NCI-H187 treated with DMSO at 0.1 percent for 48 hours (cell line): ENCODE measurements around the gene FARSA.
"Not testable (repeated sequence)": the region's sequence is repeated elsewhere in the genome, so short reads cannot be mapped to it uniquely, and the experiment has no call there.

Experiments
- DNase-seq: peaks from one replicate; lab custom pipeline; 2025; lab: John Stamatoyannopoulos, UW

FARSA gene

DNA sequence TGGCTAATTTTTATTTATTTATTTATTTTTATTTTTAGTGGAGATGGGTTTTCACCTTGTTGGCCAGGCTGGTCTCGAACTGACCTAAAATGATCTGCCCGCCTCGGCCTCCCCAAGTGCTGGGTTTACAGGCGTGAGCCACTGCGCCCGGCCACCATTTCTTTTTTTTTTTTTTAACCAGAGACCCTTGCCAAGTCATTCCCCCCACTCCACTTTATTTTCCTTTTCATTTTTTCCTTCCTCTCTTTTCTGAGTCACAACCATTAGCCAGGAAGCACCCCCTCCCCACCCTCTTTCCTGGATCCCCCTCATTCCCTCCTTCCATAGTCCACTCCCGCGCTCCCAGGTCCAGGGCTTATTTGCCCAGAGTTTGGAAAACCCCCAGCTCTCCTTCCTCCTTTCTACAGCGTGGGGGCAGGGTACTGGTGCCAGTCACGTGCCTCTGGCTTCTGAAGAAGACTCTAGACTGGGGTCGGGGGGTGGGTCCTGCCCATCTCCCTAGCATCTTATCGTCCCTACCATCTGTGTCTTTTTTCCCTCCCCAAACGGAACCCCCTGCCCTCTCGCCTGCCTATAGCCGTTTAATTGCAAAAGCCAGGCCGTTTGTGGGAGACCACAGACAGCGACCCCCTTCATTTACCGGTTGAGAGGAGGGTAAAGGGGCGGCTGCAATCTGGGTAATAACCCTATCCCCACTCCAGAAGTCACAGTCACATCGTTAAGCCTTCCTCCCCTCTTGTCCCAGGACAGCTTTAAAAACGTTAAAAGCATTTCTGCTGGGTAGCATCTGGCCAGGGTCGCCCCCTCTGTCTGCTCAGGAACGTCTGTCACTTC, 3.8 kb upstream of the FARSA start:
- no peak for DNase-seq

DNA sequence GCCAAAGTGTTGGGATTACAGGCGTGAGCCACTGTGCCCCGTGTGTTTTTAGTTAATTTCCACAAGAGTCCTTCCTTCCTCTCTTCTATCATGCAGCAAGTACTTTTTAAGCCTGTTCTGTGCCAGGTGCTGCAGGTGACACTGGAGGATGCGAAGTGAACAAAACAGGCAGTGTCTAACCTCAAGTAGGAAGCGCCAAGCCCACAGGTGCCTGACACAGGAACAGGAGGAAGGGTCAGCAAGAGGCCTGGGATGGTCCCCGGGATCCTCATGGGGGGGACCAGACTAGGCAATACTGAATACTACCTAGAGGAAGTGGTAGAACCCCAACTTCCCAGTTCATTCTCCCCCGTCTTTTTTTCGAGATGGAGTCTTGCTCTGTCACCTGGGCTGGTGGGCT, 3.1 kb upstream of the FARSA start:
- no peak for DNase-seq

DNA sequence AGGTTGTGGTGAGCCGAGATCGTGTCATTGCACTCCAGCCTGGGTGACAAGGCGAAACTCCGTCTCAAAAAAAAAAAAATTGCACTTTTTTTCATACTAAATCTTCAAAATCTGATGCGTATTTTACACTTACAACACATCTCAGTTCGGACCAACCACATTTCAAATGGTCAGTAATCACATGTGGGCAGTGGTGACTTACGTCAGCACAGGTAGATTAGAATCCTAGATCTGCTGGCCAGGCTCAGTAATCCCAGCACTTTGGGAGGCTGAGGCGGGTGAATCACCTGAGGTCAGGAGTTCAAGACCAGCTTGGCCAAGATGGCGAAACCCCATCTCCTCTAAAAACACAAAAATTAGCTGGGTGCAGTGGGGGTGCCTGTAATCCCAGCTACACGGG, 1.6 kb upstream of the FARSA start:
- DNase-seq: no peak

DNA sequence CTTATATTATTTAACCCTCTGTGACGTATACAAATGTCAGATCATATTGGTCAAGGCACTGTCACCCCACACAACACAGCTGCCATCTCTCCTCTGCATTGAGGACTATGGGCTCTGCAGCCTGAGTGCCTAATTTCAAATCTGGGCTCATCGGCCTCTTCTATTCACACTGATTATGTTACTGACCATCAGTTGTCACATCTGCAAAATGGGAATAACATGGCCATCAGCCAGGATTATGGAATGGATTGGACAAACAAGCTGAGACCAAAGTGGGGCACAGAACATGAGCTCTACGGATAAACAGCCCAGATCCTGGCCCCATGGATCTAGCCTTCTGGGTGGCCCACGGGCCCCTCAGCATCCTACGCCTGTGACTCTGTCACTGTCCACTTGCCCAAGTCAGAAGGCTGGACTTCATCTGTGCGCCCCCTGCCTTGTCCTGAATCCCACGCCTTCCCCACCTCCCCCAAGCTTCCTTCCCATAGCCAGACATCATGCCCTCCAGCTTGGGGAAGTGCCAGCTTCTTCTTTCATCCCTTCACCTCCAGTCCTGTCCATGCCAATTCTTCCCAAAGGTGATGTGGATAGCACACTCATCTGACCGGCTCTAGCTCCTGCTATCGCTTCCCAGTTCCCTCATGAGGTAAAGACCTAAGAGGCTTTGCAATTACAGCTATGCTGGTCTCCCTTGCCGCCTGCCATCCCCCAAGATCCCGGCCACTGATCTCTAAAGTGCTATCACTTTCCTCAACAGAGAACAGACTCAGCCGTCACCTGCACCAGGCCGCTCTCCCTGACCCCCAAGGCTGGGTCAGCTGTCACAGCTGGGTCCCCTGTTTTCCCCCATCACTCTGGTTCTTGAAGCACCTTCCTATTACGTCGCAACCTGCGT, 872 bp downstream of the FARSA start:
- no peak for DNase-seq

DNA sequence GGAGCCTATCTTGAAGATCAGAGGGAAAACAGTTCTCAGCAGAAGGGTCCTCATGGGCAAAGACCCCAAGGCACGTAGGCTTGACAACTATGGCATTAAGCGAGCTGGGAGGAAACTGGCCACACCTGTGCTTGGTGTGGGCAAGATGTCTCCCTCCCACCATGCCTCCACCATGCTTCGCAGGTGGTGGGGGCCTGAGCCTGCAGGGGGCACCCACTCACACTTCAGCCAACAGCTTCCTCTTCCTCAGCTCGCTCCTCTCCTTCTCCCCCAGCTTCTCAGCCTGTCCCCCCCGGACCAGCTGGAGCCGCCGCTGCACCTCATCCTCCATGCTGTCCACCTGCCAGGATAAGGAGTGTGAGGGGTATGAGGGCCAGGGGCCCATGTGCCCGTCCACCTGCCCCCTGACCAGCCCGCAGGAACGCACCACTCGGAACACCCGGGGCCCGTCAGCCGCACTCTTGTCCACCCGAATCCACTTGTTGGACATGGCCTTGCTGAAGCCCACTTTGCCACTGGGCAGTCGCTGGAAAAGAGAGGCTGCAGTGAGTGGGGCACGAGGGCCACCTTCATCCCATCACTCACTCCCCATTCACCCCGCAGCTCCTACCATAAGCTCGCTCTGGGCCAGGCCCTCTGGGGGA, 3.4 kb downstream of the FARSA start:
- no peak for DNase-seq

DNA sequence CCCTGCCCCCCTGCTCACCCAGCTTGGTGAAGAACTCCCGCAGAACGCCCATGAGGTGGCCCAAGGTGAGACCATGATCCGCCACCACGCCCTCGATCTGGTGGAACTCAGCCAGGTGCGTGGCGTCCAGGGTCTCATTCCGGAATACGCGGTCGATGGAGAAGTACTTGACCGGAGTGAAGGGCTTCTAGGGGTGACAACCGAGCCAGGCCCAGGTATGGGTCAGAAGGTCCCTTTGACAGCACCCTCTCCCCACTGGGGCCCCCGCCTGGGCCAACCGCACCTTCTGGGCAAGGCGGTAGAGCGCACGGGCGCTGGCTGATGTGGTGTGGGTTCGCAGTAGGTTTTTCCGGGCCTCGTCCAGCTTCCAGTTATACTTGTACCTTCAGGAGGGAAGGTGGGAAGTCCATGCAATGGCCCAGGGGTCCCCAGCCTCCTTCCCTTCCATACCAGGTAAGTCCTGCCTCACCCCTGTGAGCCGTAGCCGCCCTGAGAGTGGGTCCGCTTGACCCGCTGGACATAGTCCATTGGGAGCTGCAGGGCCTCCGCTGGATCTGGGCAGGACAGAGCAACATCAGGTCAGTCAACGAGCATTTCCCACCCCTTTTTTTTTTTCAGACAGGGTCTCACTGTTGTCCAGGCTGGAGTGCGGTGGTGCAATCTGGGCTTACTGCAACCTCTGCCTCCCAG, 8.7 kb downstream of the FARSA start:
- no peak for DNase-seq

DNA sequence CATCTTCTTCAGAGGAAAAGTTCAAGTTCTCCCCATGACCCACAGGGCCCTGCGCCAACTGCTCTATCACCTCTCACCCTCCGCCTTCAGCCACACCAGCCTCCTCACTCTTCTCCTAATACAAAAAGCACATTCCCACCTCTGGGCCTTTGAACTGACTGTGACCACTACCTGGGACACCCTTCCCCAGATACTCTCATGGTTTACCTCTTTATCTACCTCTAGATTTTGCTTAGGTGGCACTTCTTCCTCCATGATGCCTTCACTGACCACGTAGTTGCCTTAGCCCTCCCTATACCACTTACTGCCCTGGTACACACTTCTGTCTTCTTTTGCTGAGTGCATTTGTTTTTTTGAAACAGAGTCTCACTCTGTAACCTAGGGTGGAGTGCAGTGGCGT, 10.6 kb downstream of the FARSA start:
- no peak for DNase-seq

DNA sequence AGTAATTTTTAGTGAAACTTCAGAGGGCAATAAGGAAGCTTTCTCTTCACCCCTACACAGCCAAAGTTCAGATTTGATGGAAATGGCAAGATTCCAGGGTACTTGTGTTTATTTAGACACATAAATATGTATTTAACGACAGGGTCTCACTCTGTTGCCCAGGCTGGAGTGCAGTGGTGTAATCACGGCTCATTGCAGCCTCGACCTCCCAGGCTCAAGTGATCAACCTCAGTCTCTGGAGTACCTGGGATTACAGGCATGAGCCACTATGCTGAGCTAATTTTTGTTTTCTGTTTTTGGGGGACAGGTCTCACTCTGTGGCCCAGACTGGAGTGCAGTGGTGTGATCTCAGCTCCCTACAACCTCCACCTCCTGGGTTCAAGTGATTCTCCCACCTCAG, 12.5 kb downstream of the FARSA start:
- DNase-seq: no peak

DNA sequence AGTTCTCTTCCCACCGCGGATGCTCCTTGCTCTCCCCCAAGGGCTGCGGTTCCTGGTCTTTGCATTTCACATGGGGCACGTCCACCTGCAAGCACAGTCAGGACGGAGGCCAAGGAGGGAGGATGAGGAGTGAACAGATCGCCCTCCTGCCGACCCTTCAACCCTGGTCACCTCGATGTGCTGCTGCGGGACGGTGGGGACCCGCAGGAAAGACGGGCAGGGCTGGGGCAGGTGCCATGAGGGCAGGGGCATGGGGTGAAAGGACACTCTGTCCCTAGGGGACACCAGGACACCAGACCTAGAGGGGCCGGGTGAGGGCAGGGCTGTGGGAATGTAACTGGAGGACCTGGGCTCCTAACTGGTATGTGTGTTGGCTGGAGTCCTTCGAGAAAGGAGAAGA, 15.3 kb downstream of the FARSA start:
- DNase-seq: no peak

DNA sequence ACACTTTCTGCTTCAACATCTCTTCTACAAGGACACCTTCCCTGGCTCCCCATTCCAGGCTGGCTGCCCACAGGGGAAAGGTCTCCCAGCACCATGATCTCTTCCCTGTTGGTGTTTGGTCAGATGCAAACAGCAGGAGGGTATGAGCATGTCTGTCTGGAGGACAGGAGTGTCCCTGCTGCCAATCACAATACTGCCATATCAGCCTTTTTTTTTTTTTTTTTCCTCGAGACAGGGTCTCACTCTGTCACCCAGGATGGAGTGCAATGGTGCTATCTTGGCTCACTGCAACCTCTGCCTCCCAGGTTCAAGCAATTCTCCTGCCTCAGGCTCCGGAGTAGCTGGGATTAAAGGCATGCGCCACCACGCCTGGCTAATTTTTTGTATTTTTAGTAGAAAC, 17.7 kb downstream of the FARSA start:
- DNase-seq: not testable (repeated sequence)

DNA sequence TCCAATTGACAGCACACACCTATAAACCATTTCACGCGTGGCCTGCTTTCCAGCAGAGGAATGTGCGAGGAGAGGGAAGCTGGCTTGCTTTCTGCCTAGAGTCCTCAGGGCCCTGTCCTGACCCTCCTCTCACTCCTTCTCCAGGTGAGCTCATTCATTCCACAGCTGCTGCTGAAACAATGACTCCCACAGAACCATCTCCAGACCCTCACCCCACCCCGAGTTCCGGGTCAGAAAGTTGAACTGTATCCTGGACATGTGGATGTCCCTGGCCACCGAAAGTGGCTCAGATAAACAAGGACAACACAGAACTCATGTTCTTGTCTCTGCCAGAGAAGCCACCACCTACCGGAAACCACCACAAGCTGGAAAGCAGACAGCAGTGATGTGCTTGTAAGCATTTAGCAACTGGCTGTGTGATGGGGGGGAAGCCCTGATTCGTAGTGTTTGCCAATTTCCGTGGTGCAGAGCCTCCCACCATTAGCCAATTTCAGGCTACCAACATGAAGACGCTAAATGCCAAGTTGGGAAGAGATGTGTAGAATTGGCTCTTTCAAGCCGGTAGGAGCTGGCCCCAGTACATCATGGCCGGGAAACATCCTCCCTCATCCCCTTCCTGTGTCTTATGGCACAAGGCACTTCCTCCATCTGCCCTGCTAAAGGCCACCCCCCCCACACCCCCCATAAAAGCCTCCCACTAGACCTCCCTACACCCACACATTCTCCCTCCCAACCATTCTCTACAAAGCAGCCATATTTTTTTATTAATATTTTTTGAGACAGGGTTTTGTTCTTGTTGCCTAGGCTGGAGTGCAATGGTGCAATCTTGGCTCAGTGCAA, 19.4 kb downstream of the FARSA start:
- DNase-seq: no peak

DNA sequence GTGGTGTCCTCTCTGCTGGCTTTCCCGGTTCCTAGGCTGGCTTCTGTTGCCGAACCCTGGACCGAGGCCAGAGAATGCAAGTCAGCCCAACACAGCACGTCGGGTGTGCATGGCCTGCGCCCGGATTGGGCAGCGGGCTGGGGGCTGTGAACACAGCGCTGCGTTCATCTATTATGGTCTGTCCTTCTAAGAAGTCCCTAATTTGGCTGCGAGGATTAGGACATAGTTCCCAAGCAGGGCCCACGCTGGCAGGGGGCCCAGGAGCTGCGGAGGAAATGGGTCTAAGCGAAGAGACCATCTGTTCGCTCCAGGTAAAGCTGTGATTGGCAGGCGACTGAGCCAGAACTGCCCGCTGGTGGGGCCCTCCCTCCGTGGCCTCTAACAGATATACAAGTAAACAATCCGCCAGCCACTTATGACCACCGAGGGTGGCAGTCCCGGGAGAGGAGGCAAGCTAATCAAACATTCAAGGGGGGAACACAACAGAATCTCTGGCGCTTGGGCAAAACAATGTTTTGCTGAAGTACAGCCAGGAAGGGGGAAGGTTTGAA, 20.4 kb downstream of the FARSA start:
- peak; percentile 66 for DNase-seq

DNA sequence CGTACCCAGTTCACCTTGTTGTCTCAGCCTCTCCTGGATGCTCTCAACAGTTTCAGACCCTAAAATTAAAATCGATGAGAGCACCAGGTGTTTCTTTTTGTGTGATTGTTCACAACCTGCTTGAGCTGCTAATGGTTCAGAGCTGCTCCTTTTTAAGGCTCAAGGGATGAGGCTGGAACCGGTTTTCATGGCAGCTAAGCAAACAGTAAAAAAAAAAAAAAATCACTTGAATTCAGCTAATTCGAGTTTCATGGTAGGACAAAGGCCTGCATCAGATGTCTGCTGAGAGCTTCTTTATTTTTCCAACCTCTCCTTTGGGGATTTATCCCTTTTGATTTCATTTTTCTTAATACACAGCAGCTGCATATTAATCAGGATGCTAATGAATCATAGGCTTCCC, 20.9 kb downstream of the FARSA start:
- DNase-seq: peak; percentile 70

DNA sequence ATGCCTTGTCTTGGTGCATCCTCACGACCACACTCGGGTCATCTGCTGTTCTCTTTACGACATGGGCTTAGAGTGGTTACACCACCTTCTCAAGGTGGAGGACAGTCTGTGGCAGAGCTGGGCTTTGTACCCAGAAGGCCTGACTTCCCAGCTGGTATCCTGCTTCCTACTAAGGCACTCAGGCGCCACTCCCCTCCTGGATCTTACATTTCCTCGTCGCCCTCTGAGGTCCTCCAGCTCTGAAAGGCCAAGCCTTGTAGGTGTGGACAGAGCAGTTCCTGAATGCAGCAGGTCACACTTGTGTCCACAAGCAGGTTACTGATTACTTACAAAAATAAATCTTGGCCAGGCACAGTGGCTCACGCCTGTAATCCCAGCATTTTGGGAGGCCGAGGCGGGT, 26.3 kb downstream of the FARSA start:
- no peak for DNase-seq

DNA sequence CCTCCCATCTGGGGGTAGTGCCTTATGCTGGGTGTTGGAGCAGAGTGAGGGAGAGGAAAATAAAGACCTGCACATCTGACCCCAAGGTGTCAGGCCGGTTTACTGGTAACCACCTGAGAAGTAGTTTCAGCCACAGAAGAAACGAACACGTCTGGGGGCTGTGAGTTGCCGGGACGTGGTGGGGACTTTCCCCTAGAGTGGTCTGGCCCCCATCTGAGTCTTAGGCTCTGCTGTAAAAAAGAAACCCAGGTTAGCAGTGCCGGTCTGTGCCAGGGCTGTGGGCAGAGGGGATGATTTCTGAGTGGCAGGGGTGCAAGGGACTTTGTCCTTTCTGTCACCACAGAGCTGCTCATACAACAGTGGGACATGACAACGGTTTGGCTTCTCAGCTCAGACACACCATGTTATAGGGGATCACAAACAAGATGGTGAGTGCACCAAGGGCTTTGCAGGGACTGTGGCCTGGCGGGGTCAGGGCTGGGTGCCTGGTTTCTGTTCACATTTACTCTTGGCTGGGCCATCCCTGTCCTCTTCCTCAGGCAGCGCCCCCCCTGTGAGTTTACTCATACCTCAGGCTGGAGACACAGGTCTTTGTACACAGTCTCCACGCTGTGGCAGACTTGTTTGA, 33.5 kb downstream of the FARSA start:
- no peak for DNase-seq

DNA sequence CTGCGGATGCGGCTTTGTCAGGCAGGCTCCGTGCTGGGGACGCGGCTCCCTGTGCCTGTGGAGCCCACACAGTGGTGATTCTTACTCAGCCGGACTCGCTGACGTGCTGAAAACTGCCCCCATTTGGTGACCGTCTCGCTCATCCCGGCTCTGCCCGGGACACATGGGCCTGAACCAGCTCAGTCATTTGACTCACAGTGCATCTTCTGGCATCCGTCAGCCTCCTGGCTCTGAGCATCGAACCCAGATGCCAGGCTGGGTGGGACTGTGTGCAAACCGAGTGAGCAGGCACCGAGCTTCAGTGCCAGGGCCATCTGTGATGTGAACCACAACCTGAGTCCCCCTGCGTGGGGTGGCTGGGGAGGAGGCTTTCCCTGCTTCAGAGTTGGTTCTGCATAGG, 37.1 kb downstream of the FARSA start:
- DNase-seq: no peak

DNA sequence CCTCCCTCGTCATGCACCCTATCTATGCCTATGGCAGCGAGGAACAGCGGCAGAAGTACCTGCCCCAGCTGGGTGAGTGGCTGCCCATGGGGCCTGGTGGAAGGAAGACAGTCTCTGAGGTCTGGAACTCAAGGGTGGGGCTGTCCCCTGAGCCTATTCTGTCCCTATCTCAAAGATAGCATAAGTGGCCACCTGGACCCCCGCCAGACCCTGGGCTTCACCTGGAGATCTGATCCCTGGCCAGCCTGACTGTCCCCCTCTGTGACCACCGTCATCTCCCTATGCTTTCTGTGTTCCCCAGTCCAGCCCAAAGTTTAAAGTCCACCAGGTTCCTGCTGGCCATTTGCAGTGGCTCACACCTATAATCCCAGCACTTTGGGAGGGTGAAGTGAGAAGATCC, 39.9 kb downstream of the FARSA start:
- DNase-seq: no peak

DNA sequence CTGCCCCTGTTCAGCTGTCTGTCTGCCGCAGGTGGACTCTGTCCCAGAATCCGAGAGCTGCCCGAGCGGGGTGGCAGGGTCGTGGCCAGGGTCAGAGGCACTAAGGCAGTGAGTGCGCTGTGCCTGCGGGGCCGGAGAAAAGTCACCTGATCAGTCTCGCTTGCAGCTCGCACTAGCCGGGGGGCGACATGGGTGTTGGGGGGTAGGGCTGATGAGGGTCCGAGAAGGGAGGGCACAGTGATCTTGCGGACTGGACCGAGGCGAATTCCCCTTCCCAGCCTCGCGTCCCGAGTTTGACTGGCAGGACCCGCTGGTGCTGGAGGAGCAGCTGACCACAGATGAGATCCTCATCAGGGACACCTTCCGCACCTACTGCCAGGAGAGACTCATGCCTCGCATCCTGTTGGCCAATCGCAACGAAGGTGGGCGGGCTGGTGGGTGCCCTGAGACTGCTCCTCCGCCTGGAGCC, 41.9 kb downstream of the FARSA start:
- DNase-seq: no peak

DNA sequence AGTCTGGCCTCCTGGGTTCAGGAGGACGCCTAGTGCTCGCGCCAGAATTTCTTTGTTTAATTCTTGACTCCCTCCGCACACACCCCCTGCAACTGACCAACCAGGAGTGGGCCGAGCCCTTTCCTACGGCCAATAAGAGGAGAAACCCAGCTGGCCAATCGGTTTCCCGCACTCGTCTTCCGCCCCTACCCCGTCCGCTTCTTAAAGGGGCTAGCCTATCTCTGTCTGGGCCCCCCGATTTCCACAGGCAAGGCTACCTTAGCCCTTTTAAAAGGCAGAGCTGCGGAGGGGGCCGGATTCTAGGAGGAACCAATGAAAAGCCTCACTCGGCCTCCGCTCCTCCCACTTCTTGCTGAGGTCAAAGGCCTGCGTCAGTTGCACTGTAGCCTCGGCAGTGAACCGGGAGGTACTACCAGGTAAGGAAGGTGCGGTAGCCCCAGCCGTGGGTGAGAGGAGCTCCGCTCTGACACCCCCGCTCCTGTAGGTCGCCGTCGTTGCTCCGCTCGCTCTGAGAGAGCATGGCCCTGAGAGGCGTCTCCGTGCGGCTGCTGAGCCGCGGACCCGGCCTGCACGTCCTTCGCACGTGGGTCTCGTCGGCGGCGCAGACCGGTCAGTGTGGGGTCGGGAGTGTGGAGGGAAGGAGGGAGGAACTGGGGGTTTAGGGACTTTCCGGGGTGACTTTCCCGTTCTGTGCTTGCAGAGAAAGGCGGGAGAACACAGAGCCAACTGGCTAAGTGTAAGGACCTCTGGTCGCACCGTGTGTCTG, 42.5 kb downstream of the FARSA start, which contains the start of gene GCDH:
TSS of gene GCDH (plus strand) at position 374 of the 766 bp plus-strand sequence. CDS start at position 519, 145 bp downstream.
- DNase-seq: peak; percentile 89
